ENCODE data around the gene LMNA.

The LMNA gene

GRCh38 chr1:156075775-156076204 is 38.7 kb upstream of the LMNA start:
- ATAC-seq (replicated peaks; ENCODE audit: extremely low read depth, poor library complexity, severe bottlenecking) (no peak), DNase-seq (ENCODE audit: low spot score in 2 of 2) (no peak)
- peaks cover 1% of the 10 kb centered on the region for H3K36me3 Mint-ChIP-seq (ENCODE audit: insufficient read depth)
- no peak overlapping the region for H3K27ac Mint-ChIP-seq (ENCODE audit: low read depth)
- no peaks in the 10 kb centered on the region for H3K9me3 Mint-ChIP-seq
- H3K4me1 Mint-ChIP-seq = no peaks in the 10 kb centered on the region
- peaks cover 4% of the 10 kb centered on the region for H3K27me3 Mint-ChIP-seq
- no peak overlapping the region for H3K4me3 Mint-ChIP-seq

- H3K27ac Mint-ChIP-seq (ENCODE audit: low read depth) = no peak overlapping the region
- no peak for DNase-seq (ENCODE audit: low spot score in 2 of 2)
Measured at GRCh38 chr1:156076609-156077429, 37.7 kb upstream of the LMNA start.

GRCh38 chr1:156077430-156077760 is 37.1 kb upstream of the LMNA start:
- Mint-ChIP-seq H3K27ac (ENCODE audit: low read depth) (no peak overlapping the region), H3K36me3 (ENCODE audit: insufficient read depth) (peaks cover 1% of the 10 kb centered on the region), H3K4me1 (no peaks in the 10 kb centered on the region), H3K9me3 (no peaks in the 10 kb centered on the region), H3K4me3 (no peak overlapping the region), H3K27me3 (peaks cover 10% of the 10 kb centered on the region)
- DNase-seq (ENCODE audit: low spot score in 2 of 2) (no peak), ATAC-seq (replicated peaks; ENCODE audit: extremely low read depth, poor library complexity, severe bottlenecking) (no peak)

More at GRCh38 chr1:156076609-156077429, 37.7 kb upstream of the LMNA start:
- no peak for ATAC-seq (replicated peaks; ENCODE audit: extremely low read depth, poor library complexity, severe bottlenecking)
- Mint-ChIP-seq H3K27me3 (peaks cover 10% of the 10 kb centered on the region), H3K36me3 (ENCODE audit: insufficient read depth) (peaks cover 1% of the 10 kb centered on the region), H3K4me3 (no peak overlapping the region), H3K9me3 (no peaks in the 10 kb centered on the region), H3K4me1 (no peaks in the 10 kb centered on the region)

GRCh38 chr1:156078728-156079127 is 35.8 kb upstream of the LMNA start:
- no peaks in the 10 kb centered on the region for H3K4me1 Mint-ChIP-seq
- no peak overlapping the region for H3K4me3 Mint-ChIP-seq

GRCh38 chr1:156079762-156080161 is 34.7 kb upstream of the LMNA start:
- DNase-seq (ENCODE audit: low spot score in 2 of 2) (no peak), ATAC-seq (replicated peaks; ENCODE audit: extremely low read depth, poor library complexity, severe bottlenecking) (no peak)
- no peak overlapping the region for H3K4me3 Mint-ChIP-seq
- H3K27ac Mint-ChIP-seq (ENCODE audit: low read depth) = no peak overlapping the region
- H3K27me3 Mint-ChIP-seq = peaks cover 28% of the 10 kb centered on the region
- no peaks in the 10 kb centered on the region for H3K4me1 Mint-ChIP-seq
- H3K9me3 Mint-ChIP-seq = no peaks in the 10 kb centered on the region
- H3K36me3 Mint-ChIP-seq (ENCODE audit: insufficient read depth) = peaks cover 1% of the 10 kb centered on the region

More at GRCh38 chr1:156078728-156079127, 35.8 kb upstream of the LMNA start:
- no peak for ATAC-seq (replicated peaks; ENCODE audit: extremely low read depth, poor library complexity, severe bottlenecking)
- no peak overlapping the region for H3K27ac Mint-ChIP-seq (ENCODE audit: low read depth)
- peaks cover 18% of the 10 kb centered on the region for H3K27me3 Mint-ChIP-seq
- DNase-seq (ENCODE audit: low spot score in 2 of 2) = no peak
- H3K36me3 Mint-ChIP-seq (ENCODE audit: insufficient read depth) = peaks cover 1% of the 10 kb centered on the region
- no peaks in the 10 kb centered on the region for H3K9me3 Mint-ChIP-seq

GRCh38 chr1:156080241-156080862 is 34.2 kb upstream of the LMNA start:
- DNase-seq (ENCODE audit: low spot score in 2 of 2) = no peak
- Mint-ChIP-seq H3K27me3 (peaks cover 34% of the 10 kb centered on the region), H3K9me3 (no peaks in the 10 kb centered on the region), H3K27ac (ENCODE audit: low read depth) (no peak overlapping the region), H3K4me3 (peak overlapping the region; percentile 6), H3K36me3 (ENCODE audit: insufficient read depth) (peaks cover 1% of the 10 kb centered on the region), H3K4me1 (no peaks in the 10 kb centered on the region)
- ATAC-seq (replicated peaks; ENCODE audit: extremely low read depth, poor library complexity, severe bottlenecking) = no peak

- H3K27me3 Mint-ChIP-seq = peaks cover 38% of the 10 kb centered on the region
- H3K4me3 Mint-ChIP-seq = peak overlapping the region; percentile 82
- no peaks in the 10 kb centered on the region for H3K4me1 Mint-ChIP-seq
- ATAC-seq (replicated peaks; ENCODE audit: extremely low read depth, poor library complexity, severe bottlenecking) (no peak), DNase-seq (ENCODE audit: low spot score in 2 of 2) (no peak)
- H3K27ac Mint-ChIP-seq (ENCODE audit: low read depth) = no peak overlapping the region
- no peaks in the 10 kb centered on the region for H3K9me3 Mint-ChIP-seq
- H3K36me3 Mint-ChIP-seq (ENCODE audit: insufficient read depth) = peaks cover 1% of the 10 kb centered on the region
Measured at GRCh38 chr1:156080863-156081179, 33.7 kb upstream of the LMNA start.

- peaks cover 42% of the 10 kb centered on the region for H3K27me3 Mint-ChIP-seq
- H3K27ac Mint-ChIP-seq (ENCODE audit: low read depth) = peak overlapping the region; percentile 52
Measured at GRCh38 chr1:156081180-156081916, 33.2 kb upstream of the LMNA start.

GRCh38 chr1:156081917-156082308 is 32.6 kb upstream of the LMNA start:
- H3K27me3 Mint-ChIP-seq = peaks cover 47% of the 10 kb centered on the region
- H3K9me3 Mint-ChIP-seq = no peaks in the 10 kb centered on the region
- peak overlapping the region; percentile 52 for H3K27ac Mint-ChIP-seq (ENCODE audit: low read depth)
- DNase-seq (ENCODE audit: low spot score in 2 of 2) = no peak
- ATAC-seq (replicated peaks; ENCODE audit: extremely low read depth, poor library complexity, severe bottlenecking) = no peak
- no peaks in the 10 kb centered on the region for H3K36me3 Mint-ChIP-seq (ENCODE audit: insufficient read depth)
- peak overlapping the region; percentile 82 for H3K4me3 Mint-ChIP-seq
- no peaks in the 10 kb centered on the region for H3K4me1 Mint-ChIP-seq

More at GRCh38 chr1:156081180-156081916, 33.2 kb upstream of the LMNA start:
- Mint-ChIP-seq H3K36me3 (ENCODE audit: insufficient read depth) (peaks cover 1% of the 10 kb centered on the region), H3K9me3 (no peaks in the 10 kb centered on the region), H3K4me1 (no peaks in the 10 kb centered on the region), H3K4me3 (peak overlapping the region; percentile 82)
- DNase-seq (ENCODE audit: low spot score in 2 of 2) (no peak), ATAC-seq (replicated peaks; ENCODE audit: extremely low read depth, poor library complexity, severe bottlenecking) (no peak)

- Mint-ChIP-seq H3K4me3 (peak within 1 kb of the TSS; percentile 82), H3K36me3 (ENCODE audit: insufficient read depth) (no peaks in the 10 kb centered on the region), H3K27me3 (peaks cover 53% of the 10 kb centered on the region), H3K9me3 (no peaks in the 10 kb centered on the region), H3K4me1 (no peaks in the 10 kb centered on the region), H3K27ac (ENCODE audit: low read depth) (peak within 1 kb of the TSS; percentile 52)
- DNase-seq (ENCODE audit: low spot score in 2 of 2) (peak; percentile 38 to 42), ATAC-seq (replicated peaks; ENCODE audit: extremely low read depth, poor library complexity, severe bottlenecking) (peak; percentile 86)
Measured at GRCh38 chr1:156082309-156083091, 32.0 kb upstream of the LMNA start, which contains the start of gene MEX3A. MEX3A (minus strand) TSS chr1:156082465; CDS start chr1:156081998, 467 bp downstream.

- DNase-seq (ENCODE audit: low spot score in 2 of 2) (no peak), ATAC-seq (replicated peaks; ENCODE audit: extremely low read depth, poor library complexity, severe bottlenecking) (no peak)
- Mint-ChIP-seq H3K9me3 (no peaks in the 10 kb centered on the region), H3K4me3 (no peak overlapping the region), H3K27ac (ENCODE audit: low read depth) (no peak overlapping the region), H3K27me3 (peaks cover 56% of the 10 kb centered on the region), H3K36me3 (ENCODE audit: insufficient read depth) (no peaks in the 10 kb centered on the region), H3K4me1 (no peaks in the 10 kb centered on the region)
Measured at GRCh38 chr1:156083800-156084790, 30.4 kb upstream of the LMNA start.

Measured in central memory CD8-positive, alpha-beta T cell (primary cell).